HAP-1 (cell line): ENCODE data around the gene BOK.
A peak's percentile ranks its signal among the peaks of the same experiment; 100 is the strongest.
"Not testable (repeated sequence)": the region's sequence is repeated elsewhere in the genome, so short reads cannot be mapped to it uniquely, and the experiment has no call there.

ENCODE experiments used
- DNase-seq, 2 experiments: peaks; one replicate each; pipeline ENCODE4 v3.0.0-alpha.2; 2016 to 2020; ENCODE audit warnings: low spot score in 2 of 2
- H3K27me3 ChIP-seq: fragments of 250-450 bp; sonication (Bioruptor Pico); 2 replicates; pipeline ENCODE4 v1.5.1; 2020; ENCODE audit warnings: low read depth, mild to moderate bottlenecking, moderate library complexity
- H3K36me3 ChIP-seq: fragments of 250-450 bp; sonication (Bioruptor Pico); replicated peaks from 2 replicates; pipeline ENCODE4 v1.5.1; 2020; ENCODE audit warnings: mild to moderate bottlenecking
- H3K4me1 ChIP-seq: fragments of 250-450 bp; sonication (Bioruptor Pico); 2 replicates; pipeline ENCODE4 v1.5.1; 2020; ENCODE audit warnings: mild to moderate bottlenecking
- H3K4me3 ChIP-seq: fragments of 250-450 bp; sonication (Bioruptor Pico); 2 replicates; pipeline ENCODE4 v1.5.1; 2020; ENCODE audit warnings: mild to moderate bottlenecking, moderate library complexity
- H3K9me3 ChIP-seq: fragments of 250-450 bp; sonication (Bioruptor Pico); 2 replicates; pipeline ENCODE4 v1.5.1; 2020; ENCODE audit warnings: mild to moderate bottlenecking, moderate library complexity
- in situ Hi-C: fragments of 300-500 bp; cut with MboI; formaldehyde crosslinking; loops from 3 replicates; pipeline ENCODE4 v1.14.3; 2020; ENCODE audit warnings: low sequenced_read_pairs, inconsistent platforms, mixed read lengths

BOK gene

DNA sequence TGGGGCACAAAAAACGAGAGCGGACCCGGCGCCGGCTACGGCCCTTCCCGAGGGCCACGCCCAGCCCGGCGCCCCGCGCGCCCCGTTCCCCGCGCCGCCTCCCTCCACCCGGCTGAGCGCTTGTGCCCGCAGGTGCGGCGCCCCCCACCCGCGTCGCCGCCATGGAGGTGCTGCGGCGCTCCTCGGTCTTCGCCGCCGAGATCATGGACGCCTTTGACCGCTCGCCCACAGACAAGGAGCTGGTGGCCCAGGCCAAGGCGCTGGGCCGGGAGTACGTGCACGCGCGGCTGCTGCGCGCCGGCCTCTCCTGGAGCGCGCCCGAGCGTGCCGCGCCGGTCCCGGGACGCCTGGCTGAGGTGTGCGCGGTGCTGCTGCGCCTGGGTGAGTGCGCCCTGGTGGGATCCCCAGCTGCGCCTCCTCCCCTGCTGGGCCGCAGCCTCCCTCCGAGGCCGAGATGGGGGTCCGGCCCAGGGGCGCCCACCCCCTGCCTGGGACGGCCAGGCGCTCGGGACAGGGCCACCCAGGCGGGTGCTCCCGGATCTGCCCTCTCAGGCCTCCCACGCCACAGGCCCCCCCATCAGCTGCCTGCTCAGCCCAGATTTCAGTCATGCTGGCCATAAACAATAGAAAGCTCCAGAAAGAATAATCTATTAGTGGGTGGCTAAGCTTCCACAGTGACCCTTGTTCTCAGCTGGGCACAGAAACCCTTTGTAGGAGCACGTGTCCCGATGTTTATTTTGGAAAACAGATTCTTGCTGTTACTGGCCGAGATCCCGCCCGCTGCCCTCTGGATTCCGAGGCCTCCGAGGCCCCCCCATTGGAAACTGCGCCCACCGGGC is 997 bp downstream of the BOK start:
- H3K4me3 ChIP-seq = peak overlapping the region; percentile 29
- H3K4me1 ChIP-seq = peaks cover 3% of the 10 kb centered on the region; the same call in 1 of the 2 replicates
- peak; percentile 38 to 55 for DNase-seq
- H3K27me3 ChIP-seq = no peaks in the 10 kb centered on the region
- no peaks in the 10 kb centered on the region for H3K36me3 ChIP-seq
- no peaks in the 10 kb centered on the region; the same call in 1 of the 2 replicates for H3K9me3 ChIP-seq
- in situ Hi-C loops = no loop called here

- Histone ChIP-seq H3K27me3 (no peaks in the 10 kb centered on the region), H3K4me1 (peaks cover 3% of the 10 kb centered on the region; the same call in 1 of the 2 replicates), H3K9me3 (no peaks in the 10 kb centered on the region; the same call in 1 of the 2 replicates), H3K36me3 (no peaks in the 10 kb centered on the region), H3K4me3 (no peak overlapping the region)
- no peak for DNase-seq
- in situ Hi-C loops = no loop called here
These were observed 1.8 kb downstream of the BOK start for GRCh38 chr2:241560162-241560882.

- in situ Hi-C loops = no loop called here
- H3K27me3 ChIP-seq = no peaks in the 10 kb centered on the region
- no peaks in the 10 kb centered on the region for H3K36me3 ChIP-seq
- H3K4me3 ChIP-seq = no peak overlapping the region
- peaks cover 3% of the 10 kb centered on the region; the same call in 1 of the 2 replicates for H3K4me1 ChIP-seq
- DNase-seq = no peak
- H3K9me3 ChIP-seq = no peaks in the 10 kb centered on the region; the same call in 1 of the 2 replicates
These were observed 2.4 kb downstream of the BOK start for GRCh38 chr2:241560883-241561474.

- Histone ChIP-seq H3K9me3 (no peaks in the 10 kb centered on the region; the same call in 1 of the 2 replicates), H3K27me3 (no peaks in the 10 kb centered on the region), H3K4me3 (no peak overlapping the region), H3K36me3 (no peaks in the 10 kb centered on the region), H3K4me1 (peaks cover 3% of the 10 kb centered on the region; the same call in 1 of the 2 replicates)
- in situ Hi-C loops = no loop called here
- DNase-seq = no peak
These were observed 3.3 kb downstream of the BOK start for GRCh38 chr2:241561832-241562231.

DNA sequence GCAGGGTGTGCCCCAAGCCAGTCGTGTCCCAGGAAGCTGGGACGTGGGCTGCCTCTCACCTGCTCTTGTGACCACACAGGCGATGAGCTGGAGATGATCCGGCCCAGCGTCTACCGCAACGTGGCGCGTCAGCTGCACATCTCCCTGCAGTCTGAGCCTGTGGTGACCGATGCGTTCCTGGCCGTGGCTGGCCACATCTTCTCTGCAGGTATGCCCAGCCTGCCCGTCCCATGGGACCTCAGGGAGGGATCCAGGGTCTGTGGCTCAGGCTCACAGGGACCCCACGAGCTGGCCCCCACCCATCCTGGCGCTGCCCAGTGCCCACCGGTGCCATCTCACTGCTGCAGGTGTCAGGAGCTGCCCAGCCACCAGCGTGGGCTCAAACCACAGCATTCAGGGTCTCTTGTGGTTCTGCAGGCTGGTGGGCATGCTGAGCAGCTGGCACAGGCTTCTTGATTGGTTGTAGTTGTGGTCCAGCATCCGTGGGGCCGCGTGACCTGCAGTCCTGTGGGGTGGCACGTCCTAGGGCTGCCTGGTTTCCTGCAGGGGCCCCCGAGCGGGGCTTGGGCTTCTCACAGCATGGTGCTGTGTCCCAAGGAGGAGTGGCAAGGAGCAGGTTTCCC is 3.8 kb downstream of the BOK start:
- no peak for DNase-seq
- in situ Hi-C loops = no loop called here
- H3K27me3 ChIP-seq = no peaks in the 10 kb centered on the region
- H3K9me3 ChIP-seq = no peaks in the 10 kb centered on the region; the same call in 1 of the 2 replicates
- H3K36me3 ChIP-seq = no peaks in the 10 kb centered on the region
- no peak overlapping the region for H3K4me3 ChIP-seq
- peaks cover 3% of the 10 kb centered on the region; the same call in 1 of the 2 replicates for H3K4me1 ChIP-seq

GRCh38 chr2:241563031-241563507 is 4.5 kb downstream of the BOK start:
- Histone ChIP-seq H3K9me3 (no peaks in the 10 kb centered on the region; the same call in 1 of the 2 replicates), H3K36me3 (no peaks in the 10 kb centered on the region), H3K4me3 (no peak overlapping the region), H3K4me1 (peaks cover 3% of the 10 kb centered on the region; the same call in 1 of the 2 replicates), H3K27me3 (no peaks in the 10 kb centered on the region)
- no peak for DNase-seq
- in situ Hi-C loops = no loop called here

DNA sequence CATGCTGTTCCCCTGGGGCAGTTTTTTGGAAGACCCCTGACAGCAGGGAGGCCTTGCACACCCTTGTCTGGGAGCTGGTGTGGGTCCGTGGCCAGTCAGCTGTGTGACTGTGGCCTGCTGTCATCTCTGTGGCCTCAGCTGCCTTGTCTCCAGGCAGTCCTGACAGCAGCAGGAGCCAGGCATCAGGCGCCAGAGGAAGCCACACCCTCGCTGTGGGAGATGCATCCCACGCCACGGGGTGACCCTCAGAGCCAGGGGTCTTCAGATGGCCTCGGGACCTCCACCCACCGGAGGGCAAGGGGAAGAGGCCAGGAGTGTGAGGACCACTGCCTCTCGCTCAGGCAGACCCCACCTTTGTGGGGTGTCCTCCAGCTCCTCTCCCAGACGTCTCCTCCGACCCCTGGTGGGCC is 5.0 kb downstream of the BOK start:
- Histone ChIP-seq H3K9me3 (no peaks in the 10 kb centered on the region), H3K4me1 (peaks cover 3% of the 10 kb centered on the region; the same call in 1 of the 2 replicates), H3K27me3 (no peaks in the 10 kb centered on the region), H3K36me3 (no peaks in the 10 kb centered on the region), H3K4me3 (no peak overlapping the region)
- in situ Hi-C loops = no loop called here
- no peak for DNase-seq

GRCh38 chr2:241563981-241564595 is 5.5 kb downstream of the BOK start:
- in situ Hi-C loops = no loop called here
- Histone ChIP-seq H3K36me3 (no peaks in the 10 kb centered on the region), H3K4me3 (no peak overlapping the region), H3K27me3 (no peaks in the 10 kb centered on the region), H3K9me3 (no peaks in the 10 kb centered on the region), H3K4me1 (peaks cover 3% of the 10 kb centered on the region; the same call in 1 of the 2 replicates)
- DNase-seq = peak in 1 of 2 experiments; percentile 7

- in situ Hi-C loops = no loop called here
- Histone ChIP-seq H3K36me3 (no peaks in the 10 kb centered on the region), H3K27me3 (no peaks in the 10 kb centered on the region), H3K9me3 (no peaks in the 10 kb centered on the region), H3K4me1 (no peaks in the 10 kb centered on the region; the same call in 1 of the 2 replicates), H3K4me3 (no peak overlapping the region)
- DNase-seq = peak in 1 of 2 experiments; percentile 7
These were observed 6.3 kb downstream of the BOK start for GRCh38 chr2:241564596-241565410.

- H3K9me3 ChIP-seq = no peaks in the 10 kb centered on the region
- H3K27me3 ChIP-seq = no peaks in the 10 kb centered on the region
- H3K4me1 ChIP-seq = no peaks in the 10 kb centered on the region
- no peaks in the 10 kb centered on the region for H3K36me3 ChIP-seq
- peak in 1 of 2 experiments; percentile 7 for DNase-seq
- H3K4me3 ChIP-seq = no peak overlapping the region
- in situ Hi-C loops = no loop called here
These were observed 6.9 kb downstream of the BOK start for GRCh38 chr2:241565411-241565810.

- H3K4me1 ChIP-seq, H3K27me3 ChIP-seq, DNase-seq, in situ Hi-C loops, H3K4me3 ChIP-seq, H3K9me3 ChIP-seq, H3K36me3 ChIP-seq: not testable (repeated sequence)
These were observed 7.5 kb downstream of the BOK start for GRCh38 chr2:241566021-241566420.

DNA sequence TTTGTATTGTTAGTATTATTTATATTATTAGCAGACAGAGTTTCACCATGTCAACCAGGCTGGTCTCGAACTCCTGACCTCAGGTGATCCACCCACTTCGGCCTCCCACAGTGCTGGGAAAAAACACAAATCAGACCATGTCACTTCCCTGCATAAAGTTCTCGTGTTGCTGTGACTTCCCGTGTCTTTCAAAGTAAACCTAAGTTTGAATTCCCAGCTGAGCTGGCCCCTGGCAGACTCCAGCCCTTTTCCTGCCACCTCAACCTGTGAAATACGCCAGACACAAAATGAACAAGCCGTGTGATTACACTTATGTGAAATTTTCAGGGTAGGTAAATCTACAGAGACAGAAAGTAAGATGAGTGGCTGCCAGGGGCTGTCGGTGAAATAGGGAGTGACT is 7.9 kb downstream of the BOK start:
- H3K4me3 ChIP-seq = no peak overlapping the region
- in situ Hi-C loops = no loop called here
- H3K9me3 ChIP-seq = no peaks in the 10 kb centered on the region
- no peak for DNase-seq
- H3K36me3 ChIP-seq = no peaks in the 10 kb centered on the region
- no peaks in the 10 kb centered on the region for H3K4me1 ChIP-seq
- H3K27me3 ChIP-seq = no peaks in the 10 kb centered on the region
